Thyroid gland (tissue), 4 donors: ENCODE data around the gene EML5. TPM values are rescaled to one million over a fixed set of nuclear protein-coding genes. Genes with fewer than 3 reads are reported as not detected.

Experiments
- DNase-seq, 2 donors: peaks; one replicate each; pipeline ENCODE4 v3.0.0-alpha.2; 2019
- H3K27ac ChIP-seq, 3 donors: fragments of 200-600 bp; sonication (generic); 1 replicate in 2 of 3; 2 replicates in 1 of 3; pipeline ENCODE4 v1.5.1; 2016 to 2019; ENCODE audit warnings: mild to moderate bottlenecking in 1 of 3, moderate library complexity in 1 of 3
- H3K27me3 ChIP-seq: fragments of 200-600 bp; sonication (generic); one replicate; pipeline ENCODE4 v1.5.1; 2019
- H3K36me3 ChIP-seq, 2 donors: fragments of 200-600 bp; sonication (generic); one replicate each; pipeline ENCODE4 v1.5.1; 2016 to 2019
- H3K4me1 ChIP-seq, 2 donors: fragments of 200-600 bp; sonication (generic); one replicate each; pipeline ENCODE4 v1.5.1; 2017 to 2019
- H3K4me3 ChIP-seq, 3 donors: fragments of 200-600 bp; sonication (generic); replicated peaks in 1 of 3; 1 replicate in 2 of 3; 2 replicates in 1 of 3; pipeline ENCODE4 v1.5.1; 2016; ENCODE audit warnings: mild to moderate bottlenecking in 1 of 3
- H3K9me3 ChIP-seq: fragments of 200-600 bp; sonication (generic); one replicate; pipeline ENCODE4 v1.5.1; 2017
- CTCF ChIP-seq, 6 experiments: fragments of 200-600 bp in 3 of 6; fragments of 450-650 bp in 3 of 6; sonication (generic) in 3 of 6; IDR thresholded peaks; one replicate each; pipeline ENCODE4 v1.5.1; 2016 to 2019; ENCODE audit warnings: antibody characterized with exemption in 6 of 6, mild to moderate bottlenecking in 2 of 6, inconsistent platforms in 1 of 6, moderate library complexity in 1 of 6
- POLR2A ChIP-seq, 2 donors: fragments of 450-650 bp; IDR thresholded peaks; one replicate each; pipeline ENCODE4 v1.6.1; 2017; ENCODE audit warnings: antibody characterized with exemption in 2 of 2, mild to moderate bottlenecking in 2 of 2, moderate library complexity in 1 of 2
- WGBS, 2 donors: methylation state at CpG; one replicate each; pipeline ENCODE4 v1.1.5; 2017; 5-methylcytosine and 5-hydroxymethylcytosine counted together
- intact Hi-C: fragments of 100-400 bp; cut with DNase I; formaldehyde crosslinking; loops from one replicate; pipeline ENCODE4 v1.15.1; 2023
- total RNA-seq, 4 donors: library from RNA; depleted of rRNA; stranded (reverse); fragments of >200 nt; gene quantifications; one replicate each; pipeline ENCODE4 v1.2.3, GENCODE V29; 2016

Gene EML5
- 10 to 100 TPM in 1 of 4 donors, 1 to 10 TPM in 3; 3.8 to 15.8 (median 7.3) TPM for total RNA-seq

GRCh38 chr14:88792473-88793258, at the start of gene EML5:
Gene EML5 (minus strand): TSS chr14:88792953. CDS start chr14:88792503, 450 bp downstream.
- peak within 1 kb of the TSS; percentile 39 to 79 (median 70) for H3K27ac ChIP-seq
- TF ChIP-seq POLR2A (IDR thresholded peaks at IDR 0.05) (peak in 1 of 2 donors; percentile 83), CTCF (IDR thresholded peaks at IDR 0.05) (peak in 5 of 6 experiments; percentile 9 to 57 (median 42))
- peaks cover 0 to 6% of the 10 kb centered on the region in 2 donors for H3K4me1 ChIP-seq
- H3K9me3 ChIP-seq = no peaks in the 10 kb centered on the region
- 0 to 1% methylated on average over 17 to 29 of the region's 111 CpGs for WGBS, 2 donors
- peak; percentile 93 for DNase-seq
- no peaks in the 10 kb centered on the region for H3K27me3 ChIP-seq
- H3K4me3 ChIP-seq = peak within 1 kb of the TSS; percentile 59 to 74 (median 70)
- H3K36me3 ChIP-seq = no peaks in the 10 kb centered on the region
- intact Hi-C loops = no loop called here

DNA sequence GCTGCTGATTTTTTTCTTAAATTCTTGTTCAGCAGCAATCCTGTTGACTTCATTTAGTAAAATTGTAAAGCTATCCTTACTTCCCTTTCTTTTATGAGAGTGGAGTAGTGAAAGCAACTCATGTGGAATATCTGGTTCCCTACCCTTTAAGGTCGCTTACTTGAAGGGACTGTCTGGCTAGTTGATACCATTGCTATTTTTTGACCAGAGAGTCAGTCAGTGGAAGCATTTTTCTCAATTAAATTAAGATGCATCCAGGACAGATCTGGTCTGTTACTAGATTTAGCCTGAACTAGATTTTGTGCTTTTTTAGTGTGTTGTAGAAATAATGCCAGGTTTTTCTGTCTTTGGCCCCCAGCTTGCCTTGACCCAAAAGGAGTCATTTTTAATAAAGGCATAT, 49.7 kb upstream of the EML5 start:
- H3K36me3 ChIP-seq = peaks cover 0 to 4% of the 10 kb centered on the region in 2 donors
- H3K4me3 ChIP-seq = no peak overlapping the region
- intact Hi-C loops = no loop called here
- TF ChIP-seq CTCF (IDR thresholded peaks at IDR 0.05) (no peak), POLR2A (IDR thresholded peaks at IDR 0.05) (no peak)
- DNase-seq = no peak
- WGBS, 2 donors = 89 to 94% methylated on average over 1 of the region's 1 CpG
- H3K9me3 ChIP-seq = no peaks in the 10 kb centered on the region
- H3K4me1 ChIP-seq = peaks cover 0 to 5% of the 10 kb centered on the region in 2 donors
- no peaks in the 10 kb centered on the region for H3K27me3 ChIP-seq
- H3K27ac ChIP-seq = no peak overlapping the region

- 95% methylated on average over 1 of the region's 1 CpG for WGBS, 2 donors
- TF ChIP-seq CTCF (IDR thresholded peaks at IDR 0.05) (no peak), POLR2A (IDR thresholded peaks at IDR 0.05) (no peak)
- Histone ChIP-seq H3K4me3 (no peak overlapping the region), H3K27me3 (no peaks in the 10 kb centered on the region), H3K9me3 (no peaks in the 10 kb centered on the region), H3K4me1 (peaks cover 3 to 9% of the 10 kb centered on the region in 2 donors), H3K36me3 (peaks cover 0 to 4% of the 10 kb centered on the region in 2 donors), H3K27ac (no peak overlapping the region)
- DNase-seq = no peak
- intact Hi-C loops = no loop called here
These were observed 49.0 kb upstream of the EML5 start for GRCh38 chr14:88841741-88842140.

DNA sequence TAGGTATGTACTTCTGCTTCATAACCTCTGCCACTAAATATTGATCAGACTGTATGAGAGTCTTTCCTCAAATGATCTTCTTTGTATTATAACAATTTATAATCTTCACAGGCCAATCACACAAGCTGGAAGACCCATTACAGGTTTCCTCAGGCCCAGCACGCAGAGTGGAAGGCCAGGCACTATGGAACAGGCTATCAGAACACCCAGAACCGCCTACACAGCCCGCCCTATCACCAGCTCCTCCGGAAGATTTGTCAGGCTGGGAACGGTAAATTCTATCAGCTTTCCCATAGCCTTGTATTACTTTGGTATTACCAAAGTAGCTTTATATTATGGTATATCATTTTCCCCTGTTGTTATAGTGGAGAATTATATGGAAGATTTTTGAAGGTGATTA, 48.2 kb upstream of the EML5 start:
- WGBS, 2 donors = 95% methylated on average over 5 of the region's 5 CpGs
- DNase-seq = no peak
- Histone ChIP-seq H3K36me3 (peaks cover 0 to 4% of the 10 kb centered on the region in 2 donors), H3K27ac (no peak overlapping the region), H3K4me3 (no peak overlapping the region), H3K9me3 (no peaks in the 10 kb centered on the region), H3K27me3 (no peaks in the 10 kb centered on the region), H3K4me1 (peaks cover 8 to 15% of the 10 kb centered on the region in 2 donors)
- TF ChIP-seq POLR2A (IDR thresholded peaks at IDR 0.05) (no peak), CTCF (IDR thresholded peaks at IDR 0.05) (no peak)
- intact Hi-C loops = no loop called here

- Histone ChIP-seq H3K36me3 (peaks cover 0 to 4% of the 10 kb centered on the region in 2 donors), H3K4me1 (peaks cover 33 to 40% of the 10 kb centered on the region in 2 donors), H3K9me3 (no peaks in the 10 kb centered on the region), H3K27me3 (no peaks in the 10 kb centered on the region), H3K4me3 (no peak overlapping the region), H3K27ac (peak overlapping the region in 2 of 3 donors; percentile 16 to 97)
- no peak for TF ChIP-seq POLR2A (IDR thresholded peaks at IDR 0.05)
- TF ChIP-seq CTCF (IDR thresholded peaks at IDR 0.05) = no peak
- WGBS, 2 donors = 94 to 97% methylated on average over 3 of the region's 3 CpGs
- DNase-seq = no peak
- intact Hi-C loops = no loop called here
These were observed 45.3 kb upstream of the EML5 start for GRCh38 chr14:88838015-88838414.
